SW480 (cell line): ENCODE data around the gene KCNQ1.

Source experiments
- DNase-seq: peaks from one replicate; pipeline ENCODE4 v3.0.0-alpha.2; 2016; ENCODE audit warnings: low spot score

The KCNQ1 gene

GRCh38 chr11:2731130-2732125 is 286.6 kb downstream of the KCNQ1 start:
- no peak for DNase-seq

DNA sequence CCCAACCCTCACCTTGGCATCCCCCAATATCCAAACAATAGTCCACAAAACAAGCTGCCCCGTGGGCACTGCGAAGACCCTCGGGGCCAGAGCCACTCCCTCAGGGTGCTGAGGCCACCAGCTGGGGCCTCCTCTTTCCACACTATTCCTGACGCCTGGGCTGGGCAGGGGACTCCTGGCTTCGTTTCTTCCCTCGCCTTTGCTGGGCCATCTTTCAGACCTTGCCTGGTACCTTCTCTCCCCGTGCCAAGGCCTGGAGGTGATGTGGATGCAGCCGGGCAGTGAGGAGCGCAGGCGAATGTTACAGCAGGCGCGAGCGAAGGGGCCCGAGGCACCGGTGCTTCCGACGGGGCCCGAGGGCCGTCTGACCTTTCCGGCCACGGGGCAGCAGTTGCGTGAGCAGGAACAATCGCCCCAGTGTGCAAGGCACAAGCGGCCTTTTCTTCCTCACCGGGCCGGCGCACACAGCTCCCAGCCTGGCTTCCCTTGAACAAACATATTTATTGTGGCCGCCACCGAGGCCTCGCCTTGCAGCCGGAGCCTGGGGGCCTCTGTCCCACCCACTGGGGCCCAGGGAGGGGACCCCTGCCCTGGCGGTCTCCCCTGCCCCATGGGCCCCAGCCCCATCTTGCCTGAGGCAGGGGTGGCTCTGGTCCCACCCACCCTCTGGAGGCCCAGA is 287.6 kb downstream of the KCNQ1 start:
- no peak for DNase-seq

DNA sequence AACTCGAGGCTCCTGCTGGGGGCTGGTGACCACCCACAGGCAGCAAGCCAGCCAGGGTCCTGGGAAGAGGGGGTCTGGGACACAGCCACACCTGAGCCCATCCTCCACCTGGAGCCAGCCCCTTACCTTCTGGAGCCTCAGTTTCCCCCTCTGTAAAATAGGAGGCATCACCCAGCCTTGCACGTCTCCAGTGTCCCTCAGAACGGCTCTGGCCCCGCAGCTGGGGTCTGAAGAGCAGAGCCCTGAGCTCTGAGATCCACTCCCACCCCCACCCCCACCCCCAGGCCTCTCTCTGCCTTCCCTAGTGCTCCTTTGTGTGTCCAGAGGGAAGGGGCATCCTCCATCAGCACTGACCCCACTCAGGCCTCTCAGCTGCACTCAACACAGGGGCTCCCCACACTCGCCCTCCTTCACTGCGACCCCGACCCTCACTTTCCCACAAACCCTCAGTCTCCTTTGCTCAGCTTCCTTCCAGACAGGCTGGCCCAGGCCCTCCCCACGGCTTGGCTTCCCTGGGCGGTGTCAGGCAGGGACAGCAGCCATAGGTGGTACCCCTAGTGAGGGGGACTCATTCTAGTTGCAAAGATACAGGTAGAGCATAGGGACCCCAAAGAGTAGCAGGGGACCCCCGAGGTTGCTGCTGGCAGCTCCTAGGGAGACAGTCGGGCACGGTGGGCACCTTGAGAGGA is 288.3 kb downstream of the KCNQ1 start:
- no peak for DNase-seq

DNA sequence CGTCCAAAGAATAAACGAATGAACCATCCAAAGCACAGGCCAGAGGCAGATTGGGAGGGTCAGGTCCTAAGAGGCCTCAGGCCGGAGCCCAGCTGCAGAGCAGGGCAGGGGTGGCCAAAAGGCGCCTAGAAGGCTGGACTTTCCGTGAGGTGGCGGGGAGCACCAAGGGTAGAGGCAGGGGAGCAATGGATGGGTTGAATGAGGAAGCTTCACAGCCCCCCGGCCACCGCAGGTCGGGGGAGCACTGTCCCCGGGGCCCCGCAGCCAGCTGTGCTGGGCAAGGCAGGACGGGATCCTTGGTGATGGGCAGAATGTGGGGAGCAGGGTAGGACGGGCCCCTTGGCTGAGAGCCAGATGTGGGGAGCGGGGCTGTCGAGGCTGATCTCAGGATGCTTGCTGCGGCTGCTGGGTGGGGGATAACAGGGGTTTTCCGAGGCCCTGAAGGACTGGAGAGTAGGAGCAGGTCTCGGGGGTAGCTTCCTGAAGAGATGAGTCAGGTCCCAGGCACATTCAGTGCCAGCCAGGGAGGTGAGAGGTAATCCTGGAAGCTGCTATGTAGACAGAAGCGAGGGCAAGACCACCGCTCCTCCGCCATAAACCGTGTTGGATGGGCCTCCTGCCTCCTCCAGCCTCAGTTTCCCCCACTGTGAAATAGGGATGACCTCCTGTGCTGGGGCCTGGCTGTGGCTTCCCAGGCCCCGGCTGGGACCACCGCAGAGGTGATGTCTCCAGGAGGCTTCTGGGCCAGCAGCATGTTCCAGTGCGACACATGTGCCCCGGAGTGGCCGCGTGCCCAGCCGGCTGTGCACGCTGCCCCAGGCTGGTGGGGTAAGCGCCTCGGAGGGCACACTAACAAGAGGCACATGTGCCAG is 289.6 kb downstream of the KCNQ1 start:
- no peak for DNase-seq

DNA sequence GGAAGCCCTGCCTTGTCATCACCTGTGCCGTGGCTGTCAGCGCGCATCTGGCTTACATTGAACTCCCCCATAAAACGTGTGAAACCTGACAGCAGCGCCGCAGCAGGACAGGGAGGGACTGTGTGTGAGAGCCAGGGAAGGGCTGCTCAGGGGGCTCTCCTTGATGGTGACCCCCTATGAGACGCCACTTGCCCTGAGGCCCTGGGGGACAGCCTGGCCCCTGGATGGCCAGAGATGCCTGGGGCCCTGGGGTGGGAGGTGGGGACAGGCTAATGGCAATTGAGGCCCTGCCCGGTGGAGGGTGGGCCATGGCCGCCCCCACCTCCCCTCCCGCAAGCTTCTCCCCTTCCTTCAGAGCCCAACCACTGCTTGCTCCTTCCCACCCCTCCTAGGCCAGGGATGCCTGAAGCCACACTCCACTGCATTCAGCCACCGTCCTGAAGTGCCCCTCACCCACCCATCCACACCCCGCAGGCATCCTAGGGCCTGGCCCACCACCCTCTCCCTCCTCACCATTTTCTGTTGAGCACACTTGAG is 290.3 kb downstream of the KCNQ1 start:
- DNase-seq: no peak

DNA sequence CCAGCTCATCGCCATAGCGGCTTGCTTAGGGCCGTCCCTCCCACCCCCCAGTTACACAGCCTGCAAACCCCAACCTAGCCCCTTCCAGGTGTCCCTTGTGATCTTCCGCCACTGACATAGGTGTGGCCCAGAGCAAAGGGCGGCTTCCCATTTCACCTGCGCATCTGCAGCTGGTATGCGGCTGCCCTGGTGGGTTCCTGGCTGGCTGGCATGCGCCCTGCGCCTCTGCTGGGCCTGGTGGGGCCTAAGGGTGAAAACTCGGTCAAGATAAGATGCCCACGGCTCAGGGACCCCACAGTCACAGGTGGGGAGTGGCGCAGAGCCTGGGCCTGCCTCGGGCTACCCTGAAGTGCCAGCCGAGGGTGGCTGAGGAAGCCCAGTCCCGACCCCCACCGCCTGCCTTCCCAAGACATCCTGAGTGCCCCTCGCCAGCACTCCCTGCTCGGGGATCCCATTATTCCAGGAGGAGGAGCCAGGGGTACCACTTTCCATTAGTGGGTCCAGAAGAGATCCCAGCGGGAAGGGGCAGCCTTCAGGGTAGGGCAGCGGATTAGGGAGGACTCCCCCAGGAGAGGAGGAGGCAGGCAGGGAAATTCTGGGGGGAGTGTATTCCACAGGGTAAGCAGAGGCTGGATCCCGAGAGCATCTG is 291.9 kb downstream of the KCNQ1 start:
- peak; percentile 45 for DNase-seq

- DNase-seq: peak; percentile 28
Measured at GRCh38 chr11:2737226-2737590, 292.4 kb downstream of the KCNQ1 start.

- DNase-seq: peak; percentile 38
Measured at GRCh38 chr11:2737866-2738265, 293.1 kb downstream of the KCNQ1 start.

GRCh38 chr11:2738551-2739431 is 294.0 kb downstream of the KCNQ1 start:
- no peak for DNase-seq

- DNase-seq: no peak
Measured at GRCh38 chr11:2739531-2740274, 294.9 kb downstream of the KCNQ1 start.

DNA sequence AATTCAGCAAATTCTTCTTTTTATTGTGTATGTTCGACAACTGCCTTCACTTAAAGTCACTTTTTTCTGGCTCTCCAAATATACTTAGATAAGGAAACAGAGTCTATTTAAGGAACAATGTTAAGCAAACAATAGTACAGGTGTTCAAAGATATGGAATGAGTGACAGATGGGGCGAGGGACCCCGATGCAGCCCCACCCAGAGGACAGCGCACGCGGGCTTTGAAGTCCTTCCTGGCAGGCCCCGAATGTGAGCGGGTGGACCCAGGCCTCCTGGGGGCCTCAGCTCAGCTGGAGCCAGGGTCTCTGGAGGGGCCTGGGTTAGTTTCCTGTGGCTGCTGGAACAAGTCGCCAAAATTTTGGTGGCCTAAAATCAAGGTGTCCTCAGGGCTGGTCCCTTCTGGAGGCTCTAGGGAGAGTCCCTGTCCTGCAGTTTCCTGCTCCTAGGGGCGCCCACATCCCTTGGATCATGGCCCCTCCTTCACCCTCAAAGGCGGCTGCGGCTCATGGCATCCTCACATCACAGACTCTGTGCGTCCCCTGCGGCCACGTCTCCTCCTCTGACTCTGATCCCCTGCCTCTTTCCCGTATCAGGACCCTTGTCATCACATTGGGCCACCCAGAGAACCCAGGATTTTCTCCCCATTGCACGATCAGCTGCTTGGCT is 295.6 kb downstream of the KCNQ1 start:
- no peak for DNase-seq

GRCh38 chr11:2741006-2741376 is 296.2 kb downstream of the KCNQ1 start:
- no peak for DNase-seq

DNA sequence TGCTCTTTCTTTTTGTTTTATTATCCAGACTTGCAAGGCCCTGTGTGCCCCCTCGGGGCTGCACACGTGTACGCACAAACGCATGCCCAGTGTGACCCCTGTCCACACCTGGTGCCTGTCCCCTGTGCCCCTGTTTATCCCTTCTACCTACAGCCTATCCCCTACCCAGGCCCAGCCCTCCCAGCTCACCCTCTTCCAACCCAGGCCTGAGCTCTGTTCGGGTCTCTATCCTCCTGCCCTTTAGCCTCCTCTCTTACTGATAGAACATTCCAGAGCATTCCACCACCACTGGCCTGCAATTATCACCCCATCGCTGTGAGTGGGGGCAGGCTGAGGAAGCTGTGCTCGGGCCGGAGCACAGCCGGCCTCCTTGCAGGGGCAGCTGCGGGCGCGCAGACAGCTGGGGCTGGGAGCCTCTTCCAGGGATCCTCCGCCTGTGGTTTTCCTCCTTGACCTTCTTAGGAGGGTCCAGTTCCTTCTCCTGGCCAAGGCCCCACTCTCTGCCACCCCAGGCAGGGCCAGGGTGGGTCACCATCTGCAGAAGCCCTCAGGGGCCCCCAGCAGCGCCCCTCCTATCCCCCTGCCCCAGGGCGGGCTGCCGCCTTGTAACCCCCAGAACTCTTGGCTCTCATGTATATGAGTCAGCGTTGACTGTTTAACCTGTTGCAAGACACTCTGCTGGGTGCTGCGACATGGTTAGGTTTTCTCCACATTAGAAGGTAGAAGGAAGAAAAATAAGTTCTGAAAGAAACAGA is 296.7 kb downstream of the KCNQ1 start:
- DNase-seq: no peak

DNA sequence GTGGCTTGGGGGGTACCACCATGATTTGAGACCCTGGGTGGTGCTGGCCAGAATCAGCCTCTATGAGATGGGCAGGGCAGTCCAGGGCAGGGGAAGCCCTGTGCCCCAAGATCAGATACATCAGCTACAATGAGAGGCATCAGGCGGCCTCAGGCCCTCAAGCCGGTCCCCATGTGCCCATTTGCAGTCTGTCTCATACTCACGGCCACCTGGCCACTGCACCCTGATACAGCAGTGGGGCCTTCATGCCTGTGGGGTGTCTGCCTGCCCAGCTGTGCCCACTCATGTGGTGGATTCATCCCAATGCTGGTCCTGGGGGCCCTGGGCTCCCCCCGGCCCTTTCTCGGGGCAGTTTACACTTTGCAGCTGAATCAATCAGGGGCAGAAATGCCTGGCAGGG is 297.4 kb downstream of the KCNQ1 start:
- DNase-seq: no peak

DNA sequence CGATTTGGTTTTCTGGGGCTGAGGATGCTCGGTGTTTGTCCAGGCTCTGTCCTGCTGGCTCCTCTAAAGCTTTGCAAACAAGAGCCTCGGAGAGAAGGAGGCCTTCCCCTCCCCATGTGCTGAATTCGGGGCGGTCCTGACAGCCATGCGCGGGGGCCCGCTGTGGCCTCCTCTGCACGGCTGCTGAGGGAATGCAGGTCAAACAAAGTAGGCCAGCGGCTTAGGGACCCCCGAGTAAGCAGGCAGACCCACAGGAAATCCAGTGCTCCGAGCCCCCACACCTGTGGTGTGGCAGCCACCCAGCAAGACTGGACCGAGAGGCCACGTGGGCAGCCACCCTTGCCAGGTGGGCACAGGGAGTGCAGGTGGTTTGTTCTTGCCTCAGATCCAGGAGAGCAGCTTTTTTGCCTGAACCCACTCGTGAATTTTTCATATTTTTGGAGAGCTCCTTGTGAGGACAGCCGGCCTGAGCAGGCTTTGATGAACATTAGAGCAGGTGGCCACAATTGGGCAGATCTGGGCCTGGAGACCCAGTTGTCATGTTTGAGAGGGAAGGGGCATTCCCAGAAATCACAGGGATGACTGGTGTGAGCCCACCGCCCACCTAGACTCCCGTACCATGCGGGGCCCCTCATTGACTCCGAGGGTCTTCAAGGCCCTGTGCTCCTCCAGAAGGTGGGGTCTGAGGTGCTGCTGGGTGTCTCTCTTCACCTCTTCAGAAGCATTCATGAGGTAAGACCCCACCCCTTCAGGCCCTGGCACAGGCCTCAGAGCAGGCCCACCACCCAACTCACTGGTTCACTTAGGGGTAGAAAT is 298.0 kb downstream of the KCNQ1 start:
- DNase-seq: no peak

GRCh38 chr11:2743427-2744110 is 298.8 kb downstream of the KCNQ1 start:
- no peak for DNase-seq
